HL-60 (cell line): Measurements from ENCODE around the gene ADAM23.

Experiments
- DNase-seq, 2 experiments: peaks; one replicate each; pipeline ENCODE4 v3.0.0-alpha.2; 2010 to 2020; ENCODE audit warnings: low read depth in 1 of 2, low spot score in 1 of 2
- H3K27ac ChIP-seq: fragments of 250-450 bp; sonication (Bioruptor Pico); replicated peaks from 2 replicates; pipeline ENCODE4 v1.5.1; 2020; ENCODE audit warnings: mild to moderate bottlenecking, moderate library complexity
- H3K27me3 ChIP-seq: fragments of 250-450 bp; sonication (Bioruptor Pico); 2 replicates; pipeline ENCODE4 v1.5.1; 2021; ENCODE audit warnings: mild to moderate bottlenecking, moderate library complexity; ENCODE audit not compliant: insufficient read depth, poor library complexity, severe bottlenecking
- H3K4me3 ChIP-seq: replicated peaks from 2 replicates; pipeline ENCODE4 v1.5.1; 2011; ENCODE audit warnings: mild to moderate bottlenecking, control low read depth, low read length; ENCODE audit not compliant: insufficient read depth
- GABPA ChIP-seq: IDR thresholded peaks from 2 replicates; pipeline ENCODE4 v1.6.1; 2012; ENCODE audit warnings: low read depth
- POLR2AphosphoS5 ChIP-seq: IDR thresholded peaks from 2 replicates; pipeline ENCODE4 v1.6.1; 2012; ENCODE audit warnings: low read depth
- SPI1 ChIP-seq: IDR thresholded peaks from 2 replicates; pipeline ENCODE4 v1.6.1; 2012; ENCODE audit warnings: low read depth, mild to moderate bottlenecking, borderline replicate concordance
- TF ChIP-seq, protein P1 (sequence below): IDR thresholded peaks from 2 replicates; pipeline ENCODE4 v1.6.1; 2012; ENCODE audit warnings: low read depth; ENCODE audit not compliant: insufficient replicate concordance
- TF ChIP-seq, protein P2 (sequence below): IDR thresholded peaks from one replicate; pipeline ENCODE4 v1.5.1; 2011; ENCODE audit warnings: low read length, control low read depth, inconsistent platforms; ENCODE audit not compliant: insufficient read depth

The ADAM23 gene

DNA sequence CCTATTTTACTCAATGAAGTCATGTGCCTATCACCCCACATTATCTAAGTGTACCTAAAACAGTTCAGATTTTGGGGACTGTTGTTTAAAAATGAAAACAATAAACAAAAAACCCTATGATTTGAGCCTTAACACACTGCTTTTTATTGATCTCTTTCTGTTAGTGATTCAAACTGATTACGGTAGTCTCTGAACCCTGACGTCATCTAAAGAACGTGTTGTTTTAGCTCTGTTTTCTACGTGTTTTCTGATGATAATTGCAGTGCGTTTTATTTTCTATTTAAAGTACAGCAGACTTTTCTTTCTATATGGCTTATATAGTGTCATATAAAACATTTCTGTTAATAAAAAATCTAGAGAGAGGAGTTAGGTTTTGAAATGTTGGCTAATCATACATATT lies 105.1 kb downstream of the ADAM23 start:
- no peak overlapping the region for H3K4me3 ChIP-seq
- H3K27me3 ChIP-seq = no peaks in the 10 kb centered on the region
- DNase-seq = no peak
- TF ChIP-seq, protein P1, sequence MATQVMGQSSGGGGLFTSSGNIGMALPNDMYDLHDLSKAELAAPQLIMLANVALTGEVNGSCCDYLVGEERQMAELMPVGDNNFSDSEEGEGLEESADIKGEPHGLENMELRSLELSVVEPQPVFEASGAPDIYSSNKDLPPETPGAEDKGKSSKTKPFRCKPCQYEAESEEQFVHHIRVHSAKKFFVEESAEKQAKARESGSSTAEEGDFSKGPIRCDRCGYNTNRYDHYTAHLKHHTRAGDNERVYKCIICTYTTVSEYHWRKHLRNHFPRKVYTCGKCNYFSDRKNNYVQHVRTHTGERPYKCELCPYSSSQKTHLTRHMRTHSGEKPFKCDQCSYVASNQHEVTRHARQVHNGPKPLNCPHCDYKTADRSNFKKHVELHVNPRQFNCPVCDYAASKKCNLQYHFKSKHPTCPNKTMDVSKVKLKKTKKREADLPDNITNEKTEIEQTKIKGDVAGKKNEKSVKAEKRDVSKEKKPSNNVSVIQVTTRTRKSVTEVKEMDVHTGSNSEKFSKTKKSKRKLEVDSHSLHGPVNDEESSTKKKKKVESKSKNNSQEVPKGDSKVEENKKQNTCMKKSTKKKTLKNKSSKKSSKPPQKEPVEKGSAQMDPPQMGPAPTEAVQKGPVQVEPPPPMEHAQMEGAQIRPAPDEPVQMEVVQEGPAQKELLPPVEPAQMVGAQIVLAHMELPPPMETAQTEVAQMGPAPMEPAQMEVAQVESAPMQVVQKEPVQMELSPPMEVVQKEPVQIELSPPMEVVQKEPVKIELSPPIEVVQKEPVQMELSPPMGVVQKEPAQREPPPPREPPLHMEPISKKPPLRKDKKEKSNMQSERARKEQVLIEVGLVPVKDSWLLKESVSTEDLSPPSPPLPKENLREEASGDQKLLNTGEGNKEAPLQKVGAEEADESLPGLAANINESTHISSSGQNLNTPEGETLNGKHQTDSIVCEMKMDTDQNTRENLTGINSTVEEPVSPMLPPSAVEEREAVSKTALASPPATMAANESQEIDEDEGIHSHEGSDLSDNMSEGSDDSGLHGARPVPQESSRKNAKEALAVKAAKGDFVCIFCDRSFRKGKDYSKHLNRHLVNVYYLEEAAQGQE = no peak
- TF ChIP-seq SPI1 (no peak), GABPA (no peak)
- H3K27ac ChIP-seq = no peak overlapping the region

DNA sequence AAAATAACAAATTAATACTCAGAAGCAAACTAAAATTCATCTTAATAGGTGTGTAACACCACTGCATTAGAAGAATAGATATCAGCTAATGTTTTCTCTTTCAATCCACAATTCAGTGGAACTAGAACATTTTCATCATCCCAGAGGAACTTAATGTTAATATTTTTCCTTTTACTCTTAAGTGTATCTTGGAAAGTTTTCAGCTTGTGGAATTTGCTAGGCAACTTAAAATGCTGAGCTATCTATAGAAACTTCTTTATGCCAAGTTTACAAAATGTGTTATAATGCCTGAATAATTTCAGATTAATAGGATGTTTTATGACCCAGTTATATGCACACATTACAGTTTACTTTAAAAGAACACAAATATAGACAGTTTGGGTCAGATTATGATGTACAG lies 112.4 kb downstream of the ADAM23 start:
- no peak for DNase-seq
- peaks cover 2% of the 10 kb centered on the region for H3K27me3 ChIP-seq
- TF ChIP-seq, protein P1 = no peak
- TF ChIP-seq GABPA (no peak), SPI1 (no peak), POLR2AphosphoS5 (no peak)
- TF ChIP-seq, protein P2, sequence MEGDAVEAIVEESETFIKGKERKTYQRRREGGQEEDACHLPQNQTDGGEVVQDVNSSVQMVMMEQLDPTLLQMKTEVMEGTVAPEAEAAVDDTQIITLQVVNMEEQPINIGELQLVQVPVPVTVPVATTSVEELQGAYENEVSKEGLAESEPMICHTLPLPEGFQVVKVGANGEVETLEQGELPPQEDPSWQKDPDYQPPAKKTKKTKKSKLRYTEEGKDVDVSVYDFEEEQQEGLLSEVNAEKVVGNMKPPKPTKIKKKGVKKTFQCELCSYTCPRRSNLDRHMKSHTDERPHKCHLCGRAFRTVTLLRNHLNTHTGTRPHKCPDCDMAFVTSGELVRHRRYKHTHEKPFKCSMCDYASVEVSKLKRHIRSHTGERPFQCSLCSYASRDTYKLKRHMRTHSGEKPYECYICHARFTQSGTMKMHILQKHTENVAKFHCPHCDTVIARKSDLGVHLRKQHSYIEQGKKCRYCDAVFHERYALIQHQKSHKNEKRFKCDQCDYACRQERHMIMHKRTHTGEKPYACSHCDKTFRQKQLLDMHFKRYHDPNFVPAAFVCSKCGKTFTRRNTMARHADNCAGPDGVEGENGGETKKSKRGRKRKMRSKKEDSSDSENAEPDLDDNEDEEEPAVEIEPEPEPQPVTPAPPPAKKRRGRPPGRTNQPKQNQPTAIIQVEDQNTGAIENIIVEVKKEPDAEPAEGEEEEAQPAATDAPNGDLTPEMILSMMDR = no peak
- H3K27ac ChIP-seq = no peak overlapping the region
- no peak overlapping the region for H3K4me3 ChIP-seq

DNA sequence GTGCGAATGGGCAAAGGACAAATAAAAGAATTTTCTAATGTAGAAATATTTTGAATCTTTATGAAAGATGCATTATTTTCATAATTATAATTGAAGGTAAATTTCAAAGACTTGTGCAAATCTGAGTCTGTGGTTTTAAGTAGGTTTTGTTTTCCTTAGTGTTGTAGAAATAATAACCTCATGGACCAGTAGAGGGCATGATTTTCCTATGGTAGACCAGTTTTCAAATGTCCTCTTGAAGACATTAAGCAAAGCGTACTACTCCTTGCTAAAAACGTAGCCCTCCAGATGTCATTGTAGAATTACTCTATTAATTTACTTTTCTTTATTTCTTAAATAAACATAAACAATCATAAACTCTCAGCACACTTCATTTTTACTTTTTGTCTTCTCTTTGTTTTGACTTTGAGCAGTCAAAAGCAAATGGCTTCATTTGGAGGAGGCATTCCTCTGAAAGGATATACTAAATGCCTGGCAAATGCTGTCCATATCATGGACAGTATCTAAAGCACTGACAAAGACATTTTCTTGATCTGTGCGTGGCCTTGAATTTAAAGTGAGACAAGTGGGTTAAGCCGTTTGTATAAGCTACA lies 113.1 kb downstream of the ADAM23 start:
- Histone ChIP-seq H3K27me3 (peaks cover 2% of the 10 kb centered on the region), H3K4me3 (no peak overlapping the region), H3K27ac (no peak overlapping the region)
- peak in 1 of 2 experiments; percentile 21 for DNase-seq
- TF ChIP-seq, protein P2 = peak; percentile 13
- no peak for TF ChIP-seq POLR2AphosphoS5
- TF ChIP-seq, protein P1 = no peak

DNA sequence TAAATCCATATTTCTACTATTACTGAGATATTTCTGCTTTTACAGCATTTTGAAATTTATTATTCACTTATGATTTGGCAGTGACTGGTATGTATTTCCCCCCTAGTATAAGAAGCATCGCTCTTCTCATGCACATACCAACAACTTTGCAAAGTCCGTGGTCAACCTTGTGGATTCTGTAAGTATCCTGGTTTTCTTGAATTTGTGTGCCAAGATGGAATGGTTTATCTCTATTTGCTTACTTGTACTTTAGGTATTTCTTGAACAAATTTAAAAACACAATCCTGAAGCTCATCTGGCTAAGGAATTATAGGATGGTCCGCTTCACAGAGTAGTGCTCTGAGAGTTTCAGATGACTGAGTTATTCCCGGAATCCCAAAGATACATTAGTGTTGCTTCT lies 114.0 kb downstream of the ADAM23 start:
- no peak for DNase-seq
- H3K4me3 ChIP-seq = no peak overlapping the region
- H3K27ac ChIP-seq = no peak overlapping the region
- TF ChIP-seq GABPA (no peak), POLR2AphosphoS5 (no peak), SPI1 (no peak)
- TF ChIP-seq, protein P2 = no peak
- TF ChIP-seq, protein P1 = no peak
- peaks cover 2% of the 10 kb centered on the region for H3K27me3 ChIP-seq
